IMR-90 (cell line): ENCODE data around the gene VPS33B. TPM values are rescaled to one million over a fixed set of nuclear protein-coding genes. Genes with fewer than 3 reads are reported as not detected.

Experiments
- ATAC-seq: fragments of 200-7000 bp; cut with Tn5 transposase; 2 replicates; pipeline ENCODE4 v1.9.1; 2020; ENCODE audit warnings: low read depth, mild to moderate bottlenecking, moderate library complexity
- BruUV-seq: library from RNA; stranded (reverse); fragments of 400-500 nt; replicated peaks from 2 replicates; lab custom pipeline; 2021; lab: Mats Ljungman, UMichigan
- CTCF ChIA-PET: fragments of 300-600 bp; formaldehyde crosslinking; extraction: SDS; loops from one replicate; lab custom pipeline; 2021; ENCODE audit warnings: antibody characterized with exemption; lab: Yijun Ruan, JAX
- POLR2A ChIA-PET: fragments of 300-600 bp; sonication (Branson Sonifier 250); formaldehyde crosslinking; loops from one replicate; lab custom pipeline; 2022; ENCODE audit warnings: antibody characterized with exemption; ENCODE audit not compliant: unreplicated experiment; lab: Charles Lee
- DNase-seq: peaks from one replicate; pipeline ENCODE4 v3.0.0; 2013
- H2AFZ ChIP-seq: replicated peaks from 2 replicates; pipeline ENCODE3; 2013; ENCODE audit warnings: low read length, mild to moderate bottlenecking; ENCODE audit not compliant: poor library complexity
- H2AK5ac ChIP-seq: 2 replicates; pipeline ENCODE4 v1.6.1; 2013; ENCODE audit warnings: low read depth, low read length, inconsistent platforms
- H2AK9ac ChIP-seq: replicated peaks from 2 replicates; pipeline ENCODE3; 2013; ENCODE audit warnings: mild to moderate bottlenecking, low read depth, low read length, moderate library complexity; ENCODE audit not compliant: poor library complexity
- H2BK120ac ChIP-seq: 2 replicates; pipeline ENCODE4 v1.6.1; 2013; ENCODE audit warnings: low read depth, low read length, inconsistent platforms
- H2BK15ac ChIP-seq: 3 replicates; pipeline ENCODE4 v1.6.1; 2013; ENCODE audit warnings: low read depth, low read length, inconsistent platforms
- H2BK20ac ChIP-seq: 2 replicates; pipeline ENCODE4 v1.6.1; 2013; ENCODE audit warnings: low read depth, mild to moderate bottlenecking, inconsistent platforms, low read length, moderate library complexity
- H2BK5ac ChIP-seq: 2 replicates; pipeline ENCODE4 v1.6.1; 2013; ENCODE audit warnings: mild to moderate bottlenecking, low read depth, low read length, inconsistent platforms; ENCODE audit not compliant: poor library complexity, severe bottlenecking
- H3K14ac ChIP-seq: replicated peaks from 2 replicates; pipeline ENCODE4 v1.6.1; 2013; ENCODE audit warnings: low read depth, low read length, inconsistent platforms
- H3K18ac ChIP-seq: 2 replicates; pipeline ENCODE4 v1.6.1; 2013; ENCODE audit warnings: low read depth, low read length, control low read depth
- H3K23ac ChIP-seq: 2 replicates; pipeline ENCODE4 v1.6.1; 2013; ENCODE audit warnings: low read depth, low read length, inconsistent platforms
- H3K27ac ChIP-seq: 2 replicates; pipeline ENCODE4 v1.5.1; 2013; ENCODE audit warnings: mild to moderate bottlenecking, control low read depth, low read length; ENCODE audit not compliant: insufficient read depth
- H3K27me3 ChIP-seq: 2 replicates; pipeline ENCODE4 v1.6.1; 2013; ENCODE audit warnings: low read length; ENCODE audit not compliant: control insufficient read depth, insufficient read depth
- H3K36me3 ChIP-seq: 2 replicates; pipeline ENCODE4 v1.6.1; 2013; ENCODE audit warnings: low read length, mixed read lengths; ENCODE audit not compliant: control insufficient read depth, insufficient read depth
- H3K4ac ChIP-seq: 2 replicates; pipeline ENCODE4 v1.6.1; 2013; ENCODE audit warnings: low read depth, low read length, inconsistent platforms
- H3K4me1 ChIP-seq: 2 replicates; pipeline ENCODE4 v1.6.1; 2013; ENCODE audit warnings: low read length, mixed read lengths; ENCODE audit not compliant: control insufficient read depth, insufficient read depth
- H3K4me2 ChIP-seq: 2 replicates; pipeline ENCODE4 v1.6.1; 2013; ENCODE audit warnings: low read depth, mild to moderate bottlenecking, control low read depth, low read length, moderate library complexity
- H3K4me3 ChIP-seq: 2 replicates; pipeline ENCODE4 v1.5.1; 2013; ENCODE audit warnings: low read depth, mild to moderate bottlenecking, control low read depth, low read length, moderate library complexity; ENCODE audit not compliant: insufficient read depth
- H3K56ac ChIP-seq: 2 replicates; pipeline ENCODE4 v1.6.1; 2013; ENCODE audit warnings: low read length, inconsistent platforms; ENCODE audit not compliant: insufficient read depth; ENCODE audit errors: extremely low read depth
- H3K79me1 ChIP-seq, 2 experiments: 2 replicates each; pipeline ENCODE4 v1.6.1; 2013; ENCODE audit warnings: low read length in 2 of 2, inconsistent platforms in 1 of 2, low read depth in 1 of 2
- H3K9ac ChIP-seq: 2 replicates; pipeline ENCODE4 v1.6.1; 2013; ENCODE audit warnings: low read depth, low read length, control low read depth
- H3K9me1 ChIP-seq: 2 replicates; pipeline ENCODE4 v1.6.1; 2013; ENCODE audit warnings: low read length, inconsistent platforms; ENCODE audit not compliant: insufficient read depth
- H3K9me3 ChIP-seq: 2 replicates; pipeline ENCODE4 v1.6.1; 2013; ENCODE audit warnings: low read length; ENCODE audit not compliant: control insufficient read depth, insufficient read depth
- H4K20me1 ChIP-seq: 2 replicates; pipeline ENCODE4 v1.6.1; 2013; ENCODE audit warnings: low read length, inconsistent platforms; ENCODE audit not compliant: insufficient read depth
- H4K5ac ChIP-seq: 2 replicates; pipeline ENCODE4 v1.6.1; 2013; ENCODE audit warnings: mild to moderate bottlenecking, low read depth, low read length, control low read depth
- H4K8ac ChIP-seq, 2 experiments: 2 replicates each; pipeline ENCODE4 v1.6.1; 2013; ENCODE audit warnings: low read depth in 2 of 2, low read length in 2 of 2, control low read depth in 1 of 2, inconsistent platforms in 1 of 2
- H4K91ac ChIP-seq: 2 replicates; pipeline ENCODE4 v1.6.1; 2013; ENCODE audit warnings: low read depth, low read length, inconsistent platforms; ENCODE audit not compliant: insufficient read depth
- BHLHE40 ChIP-seq: fragments of 150-350 bp; IDR thresholded peaks from 2 replicates; pipeline ENCODE4 v1.6.1; 2016; ENCODE audit warnings: mild to moderate bottlenecking, low read depth, low read length
- CEBPB ChIP-seq: IDR thresholded peaks from 2 replicates; pipeline ENCODE4 v1.6.1; 2012; ENCODE audit warnings: low read depth, low read length, improper control_type of control experiment
- MAZ ChIP-seq: IDR thresholded peaks from 2 replicates; pipeline ENCODE4 v1.6.1; 2012; ENCODE audit warnings: low read depth, mild to moderate bottlenecking, low read length, improper control_type of control experiment, moderate library complexity, borderline replicate concordance
- MXI1 ChIP-seq: IDR thresholded peaks from 2 replicates; pipeline ENCODE4 v1.6.1; 2012; ENCODE audit warnings: low read depth, mild to moderate bottlenecking, low read length, moderate library complexity, borderline replicate concordance
- NFE2L2 ChIP-seq: fragments of 150-350 bp; IDR thresholded peaks from 2 replicates; pipeline ENCODE4 v1.6.1; 2016; ENCODE audit warnings: low read depth, mild to moderate bottlenecking, low read length
- POLR2A ChIP-seq: IDR thresholded peaks from 2 replicates; pipeline ENCODE4 v1.6.1; 2012; ENCODE audit warnings: mild to moderate bottlenecking, low read depth, low read length
- RAD21 ChIP-seq: IDR thresholded peaks from 2 replicates; pipeline ENCODE4 v1.6.1; 2012; ENCODE audit warnings: low read length, improper control_type of control experiment
- RCOR1 ChIP-seq: IDR thresholded peaks from 2 replicates; pipeline ENCODE4 v1.6.1; 2012; ENCODE audit warnings: mild to moderate bottlenecking, low read length, improper control_type of control experiment; ENCODE audit not compliant: insufficient replicate concordance
- RFX5 ChIP-seq: IDR thresholded peaks from 2 replicates; pipeline ENCODE4 v1.8.0; 2012; ENCODE audit warnings: low read depth, mild to moderate bottlenecking, low read length, moderate library complexity
- SMC3 ChIP-seq: fragments of 150-350 bp; IDR thresholded peaks from 2 replicates; pipeline ENCODE4 v1.6.1; 2016; ENCODE audit warnings: low read depth, mild to moderate bottlenecking, antibody characterized with exemption, low read length, moderate library complexity
- WGBS, 2 experiments: methylation state at CpG; one replicate each; pipeline versions ENCODE4 v1.1.5 to v1.1.7; 2013; ENCODE audit warnings: missing lambda C conversion rate in 2 of 2; ENCODE audit not compliant: insufficient read length in 1 of 2; ENCODE audit errors: extremely low coverage in 2 of 2; 5-methylcytosine and 5-hydroxymethylcytosine counted together
- dilution Hi-C: fragments of 300-500 bp; cut with HindIII; formaldehyde crosslinking; loops from one replicate; pipeline ENCODE4 v1.14.3; 2018; ENCODE audit warnings: low sequenced_read_pairs; ENCODE audit not compliant: unreplicated experiment
- in situ Hi-C: fragments of 300-500 bp; cut with MboI; formaldehyde crosslinking; loops from 3 replicates; pipeline ENCODE4 v1.14.3; 2019; ENCODE audit warnings: low sequenced_read_pairs, inconsistent platforms, mixed read lengths
- intact Hi-C: fragments of 100-400 bp; cut with micrococcal nuclease; formaldehyde crosslinking; loops from 2 replicates; pipeline ENCODE4 v1.10.0; 2022
- polyA plus RNA-seq, 3 experiments: library from polyadenylated mRNA; depleted of rRNA; stranded (reverse); fragments of >200 nt; gene quantifications; 2 replicates each; pipeline ENCODE4 v1.2.3, GENCODE V29; 2012; ENCODE audit warnings: low replicate concordance in 1 of 3
- total RNA-seq: library from RNA; depleted of rRNA; stranded (reverse); fragments of >200 nt; gene quantifications from 2 replicates; pipeline ENCODE4 v1.2.3, GENCODE V29; 2012
- TF ChIP-seq, protein P1 (sequence below): fragments of 150-350 bp; IDR thresholded peaks from 2 replicates; pipeline ENCODE4 v1.6.1; 2017; ENCODE audit warnings: mild to moderate bottlenecking, antibody characterized with exemption, low read length, low read depth
- TF ChIP-seq, protein P2 (sequence below): fragments of 150-350 bp; IDR thresholded peaks from 2 replicates; pipeline ENCODE4 v1.6.1; 2016; ENCODE audit warnings: low read depth, mild to moderate bottlenecking, low read length, moderate library complexity, borderline replicate concordance
- TF ChIP-seq, protein P3 (sequence below): conservative IDR thresholded peaks from 2 replicates; pipeline ENCODE4 v1.5.1; 2012; ENCODE audit warnings: mild to moderate bottlenecking, low read depth, low read length, improper control_type of control experiment

The VPS33B gene
- total and polyA plus RNA-seq, 2 of the 4 experiments (the other 2 are of a cell fraction): 9.0 to 11.3 TPM

DNA sequence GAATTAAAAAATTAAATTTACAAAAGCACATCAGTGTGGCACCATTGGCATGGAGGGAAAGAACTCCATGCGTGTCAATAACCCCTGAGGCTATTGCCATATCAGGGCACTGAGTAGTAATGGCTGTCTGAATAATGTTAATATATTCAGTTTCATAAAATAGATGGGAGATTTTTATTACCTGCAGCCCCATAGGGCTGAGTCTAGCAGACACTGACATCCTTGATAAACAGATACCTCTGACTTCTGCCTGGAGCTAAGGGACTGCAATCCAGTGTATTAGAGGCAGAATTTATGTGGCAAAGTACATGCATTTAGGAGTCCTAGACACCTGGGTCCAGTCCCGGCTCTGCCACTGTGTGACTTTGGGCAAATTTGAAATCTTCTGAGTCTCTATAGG, 38.8 kb upstream of the VPS33B start:
- POLR2A ChIA-PET: no interaction called here
- no peak overlapping the region for H3K56ac ChIP-seq
- in situ Hi-C loops: no loop called here

More for the DNA sequence above, 38.8 kb upstream of the VPS33B start:
- H2BK20ac ChIP-seq: no peak overlapping the region
- no peaks in the 10 kb centered on the region for H3K4me1 ChIP-seq
- no peak overlapping the region for H3K27ac ChIP-seq
- no peaks in the 10 kb centered on the region for H3K9me1 ChIP-seq
- DNase-seq (no peak), ATAC-seq (no peak)
- CTCF ChIA-PET: no interaction called here
- H3K14ac ChIP-seq: no peak overlapping the region
- no peak overlapping the region for H3K4me3 ChIP-seq
- no peak overlapping the region for H2AK5ac ChIP-seq
- intact Hi-C loops: no loop called here
- H3K23ac ChIP-seq: no peak overlapping the region
- H3K18ac ChIP-seq: no peak overlapping the region
- no peak overlapping the region for H4K8ac ChIP-seq
- no peaks in the 10 kb centered on the region for H3K36me3 ChIP-seq
- no peak overlapping the region for H2BK5ac ChIP-seq
- no peak for TF ChIP-seq SMC3
- TF ChIP-seq, protein P1, sequence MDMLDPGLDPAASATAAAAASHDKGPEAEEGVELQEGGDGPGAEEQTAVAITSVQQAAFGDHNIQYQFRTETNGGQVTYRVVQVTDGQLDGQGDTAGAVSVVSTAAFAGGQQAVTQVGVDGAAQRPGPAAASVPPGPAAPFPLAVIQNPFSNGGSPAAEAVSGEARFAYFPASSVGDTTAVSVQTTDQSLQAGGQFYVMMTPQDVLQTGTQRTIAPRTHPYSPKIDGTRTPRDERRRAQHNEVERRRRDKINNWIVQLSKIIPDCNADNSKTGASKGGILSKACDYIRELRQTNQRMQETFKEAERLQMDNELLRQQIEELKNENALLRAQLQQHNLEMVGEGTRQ: no peak
- TF ChIP-seq RAD21: no peak
- no peak for TF ChIP-seq POLR2A
- TF ChIP-seq, protein P2, sequence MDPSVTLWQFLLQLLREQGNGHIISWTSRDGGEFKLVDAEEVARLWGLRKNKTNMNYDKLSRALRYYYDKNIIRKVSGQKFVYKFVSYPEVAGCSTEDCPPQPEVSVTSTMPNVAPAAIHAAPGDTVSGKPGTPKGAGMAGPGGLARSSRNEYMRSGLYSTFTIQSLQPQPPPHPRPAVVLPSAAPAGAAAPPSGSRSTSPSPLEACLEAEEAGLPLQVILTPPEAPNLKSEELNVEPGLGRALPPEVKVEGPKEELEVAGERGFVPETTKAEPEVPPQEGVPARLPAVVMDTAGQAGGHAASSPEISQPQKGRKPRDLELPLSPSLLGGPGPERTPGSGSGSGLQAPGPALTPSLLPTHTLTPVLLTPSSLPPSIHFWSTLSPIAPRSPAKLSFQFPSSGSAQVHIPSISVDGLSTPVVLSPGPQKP: no peak
- no peak for TF ChIP-seq MAZ
- no peak for TF ChIP-seq NFE2L2
- no peak for TF ChIP-seq BHLHE40
- TF ChIP-seq RFX5: no peak
- no peak for TF ChIP-seq RCOR1
- TF ChIP-seq MXI1: no peak
- no peak for TF ChIP-seq CEBPB
- TF ChIP-seq, protein P3, sequence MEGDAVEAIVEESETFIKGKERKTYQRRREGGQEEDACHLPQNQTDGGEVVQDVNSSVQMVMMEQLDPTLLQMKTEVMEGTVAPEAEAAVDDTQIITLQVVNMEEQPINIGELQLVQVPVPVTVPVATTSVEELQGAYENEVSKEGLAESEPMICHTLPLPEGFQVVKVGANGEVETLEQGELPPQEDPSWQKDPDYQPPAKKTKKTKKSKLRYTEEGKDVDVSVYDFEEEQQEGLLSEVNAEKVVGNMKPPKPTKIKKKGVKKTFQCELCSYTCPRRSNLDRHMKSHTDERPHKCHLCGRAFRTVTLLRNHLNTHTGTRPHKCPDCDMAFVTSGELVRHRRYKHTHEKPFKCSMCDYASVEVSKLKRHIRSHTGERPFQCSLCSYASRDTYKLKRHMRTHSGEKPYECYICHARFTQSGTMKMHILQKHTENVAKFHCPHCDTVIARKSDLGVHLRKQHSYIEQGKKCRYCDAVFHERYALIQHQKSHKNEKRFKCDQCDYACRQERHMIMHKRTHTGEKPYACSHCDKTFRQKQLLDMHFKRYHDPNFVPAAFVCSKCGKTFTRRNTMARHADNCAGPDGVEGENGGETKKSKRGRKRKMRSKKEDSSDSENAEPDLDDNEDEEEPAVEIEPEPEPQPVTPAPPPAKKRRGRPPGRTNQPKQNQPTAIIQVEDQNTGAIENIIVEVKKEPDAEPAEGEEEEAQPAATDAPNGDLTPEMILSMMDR: no peak
- no peak overlapping the region for H4K91ac ChIP-seq
- H4K20me1 ChIP-seq: no peaks in the 10 kb centered on the region
- peaks cover 6% of the 10 kb centered on the region for H3K27me3 ChIP-seq
- no peaks in the 10 kb centered on the region for H3K79me1 ChIP-seq
- no peak overlapping the region for H2AK9ac ChIP-seq
- WGBS, 2 experiments: 40% methylated on average over 1 of the region's 2 CpGs; no CpG with 5 or more reads in 1 of the 2 experiments
- no peak overlapping the region for H2BK120ac ChIP-seq
- H2AFZ ChIP-seq: no peak overlapping the region
- no peak overlapping the region for H3K4ac ChIP-seq
- BruUV-seq: no TSS peak
- H3K4me2 ChIP-seq: no peak overlapping the region
- dilution Hi-C loops: loop anchor here (25.0 kb wide), 1 partner anchor 201 kb away; no protein-coding TSS in a partner anchor
- H4K5ac ChIP-seq: no peak overlapping the region
- H3K9ac ChIP-seq: no peak overlapping the region
- no peaks in the 10 kb centered on the region for H3K9me3 ChIP-seq
- H2BK15ac ChIP-seq: no peak overlapping the region
